Type B pancreatic cell (in vitro differentiated cells): ENCODE results near the gene DNAJB2. TPM values are rescaled to one million over a fixed set of nuclear protein-coding genes. Genes with fewer than 3 reads are reported as not detected.

Experiments
- DNase-seq: peaks from one replicate; pipeline ENCODE4 v3.0.0; 2021; ENCODE audit warnings: mixed read lengths; ENCODE audit not compliant: unreplicated experiment; ENCODE audit errors: extremely low spot score
- H3K27ac Mint-ChIP-seq: 2 replicates; pipeline ENCODE4 v1.8.0; 2021; ENCODE audit warnings: mild to moderate bottlenecking, mixed read lengths
- H3K27me3 Mint-ChIP-seq: 2 replicates; pipeline ENCODE4 v1.8.0; 2021; ENCODE audit warnings: mixed read lengths
- H3K36me3 Mint-ChIP-seq: 2 replicates; pipeline ENCODE4 v1.8.0; 2021; ENCODE audit warnings: mixed read lengths
- H3K4me1 Mint-ChIP-seq: one replicate; pipeline ENCODE4 v1.8.0; 2021; ENCODE audit warnings: mixed read lengths; ENCODE audit not compliant: unreplicated experiment
- H3K4me3 Mint-ChIP-seq: 2 replicates; pipeline ENCODE4 v1.8.0; 2021; ENCODE audit warnings: mild to moderate bottlenecking, mixed read lengths
- H3K9me3 Mint-ChIP-seq: 2 replicates; pipeline ENCODE4 v1.8.0; 2021; ENCODE audit warnings: mixed read lengths
- CTCF ChIP-seq: fragments of 200-600 bp; sonication (generic); conservative IDR thresholded peaks from 2 replicates; pipeline ENCODE4 v1.5.0; 2021; ENCODE audit warnings: antibody characterized with exemption, mild to moderate bottlenecking
- total RNA-seq: library from RNA; stranded (reverse); gene quantifications from 2 replicates; pipeline ENCODE4 v1.2.1, GENCODE V29; 2021; ENCODE audit warnings: low replicate concordance

Gene DNAJB2
- total RNA-seq, 1 donor from 2014 or later, result 68.5 TPM

- DNase-seq, result no peak
- peaks cover 5% of the 10 kb centered on the region for H3K36me3 Mint-ChIP-seq
- no peaks in the 10 kb centered on the region for H3K9me3 Mint-ChIP-seq
- H3K4me1 Mint-ChIP-seq, result peaks cover 15% of the 10 kb centered on the region
- H3K27me3 Mint-ChIP-seq, result peaks cover 14% of the 10 kb centered on the region
- TF ChIP-seq CTCF, result no peak
- peak overlapping the region; percentile 96 for H3K4me3 Mint-ChIP-seq
- H3K27ac Mint-ChIP-seq, result peak overlapping the region; percentile 97
Measured at GRCh38 chr2:219278655-219279150, 463 bp upstream of the DNAJB2 start.

- no peak for TF ChIP-seq CTCF
Measured at GRCh38 chr2:219279916-219280516, 850 bp downstream of the DNAJB2 start.

GRCh38 chr2:219280651-219281050, 1.5 kb downstream of the DNAJB2 start:
- Mint-ChIP-seq H3K36me3 (peaks cover 5% of the 10 kb centered on the region), H3K4me1 (peaks cover 15% of the 10 kb centered on the region), H3K9me3 (no peaks in the 10 kb centered on the region), H3K27me3 (peaks cover 4% of the 10 kb centered on the region), H3K27ac (peak overlapping the region; percentile 97), H3K4me3 (peak overlapping the region; percentile 96)
- no peak for DNase-seq
- no peak for TF ChIP-seq CTCF

More at GRCh38 chr2:219279916-219280516, 850 bp downstream of the DNAJB2 start:
- Mint-ChIP-seq H3K9me3 (no peaks in the 10 kb centered on the region), H3K27me3 (peaks cover 4% of the 10 kb centered on the region), H3K4me1 (peaks cover 15% of the 10 kb centered on the region), H3K4me3 (peak overlapping the region; percentile 96), H3K36me3 (peaks cover 5% of the 10 kb centered on the region), H3K27ac (peak overlapping the region; percentile 97)
- no peak for DNase-seq

GRCh38 chr2:219281588-219281987, 2.4 kb downstream of the DNAJB2 start:
- peaks cover 4% of the 10 kb centered on the region for H3K27me3 Mint-ChIP-seq
- peak overlapping the region; percentile 96 for H3K4me3 Mint-ChIP-seq
- H3K36me3 Mint-ChIP-seq, result peaks cover 9% of the 10 kb centered on the region
- H3K9me3 Mint-ChIP-seq, result no peaks in the 10 kb centered on the region
- DNase-seq, result no peak
- no peak for TF ChIP-seq CTCF
- H3K4me1 Mint-ChIP-seq, result peaks cover 22% of the 10 kb centered on the region
- peak overlapping the region; percentile 97 for H3K27ac Mint-ChIP-seq

DNA sequence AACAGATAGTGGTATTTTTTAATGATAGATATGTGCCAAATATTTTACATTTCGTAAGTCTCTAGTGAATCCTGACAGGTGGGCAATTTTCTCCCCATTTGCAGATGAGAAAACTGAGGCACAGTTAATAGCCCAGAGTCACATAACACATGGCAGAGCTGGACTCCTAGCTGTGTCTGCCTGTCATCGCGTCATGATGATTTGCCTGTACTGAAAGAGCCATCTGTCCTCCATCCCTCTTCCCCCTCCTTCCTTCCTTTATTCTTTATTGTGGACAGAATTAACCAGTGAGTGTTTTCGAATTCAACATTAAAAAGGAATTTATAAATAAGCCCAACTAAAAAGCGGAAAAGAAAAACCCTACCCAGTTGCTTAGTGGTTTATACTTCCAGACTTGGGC, 3.2 kb downstream of the DNAJB2 start:
- no peaks in the 10 kb centered on the region for H3K9me3 Mint-ChIP-seq
- no peak overlapping the region for H3K27ac Mint-ChIP-seq
- H3K4me1 Mint-ChIP-seq, result peaks cover 23% of the 10 kb centered on the region
- TF ChIP-seq CTCF, result no peak
- H3K4me3 Mint-ChIP-seq, result no peak overlapping the region
- peaks cover 4% of the 10 kb centered on the region for H3K27me3 Mint-ChIP-seq
- DNase-seq, result no peak
- H3K36me3 Mint-ChIP-seq, result peaks cover 9% of the 10 kb centered on the region
